ENCODE data around the gene NFXL1.
"Not testable (repeated sequence)": the region's sequence is repeated elsewhere in the genome, so short reads cannot be mapped to it uniquely, and the experiment has no call there.

NFXL1 gene

GRCh38 chr4:47914220-47914925, at the start of gene NFXL1:
Gene NFXL1, minus strand, starts transcription at chr4:47914583. Its CDS starts 380 bp downstream, at chr4:47914203.
- peak; percentile 95 to 96 for DNase-seq

GRCh38 chr4:47954677-47955076, 40.3 kb upstream of the NFXL1 start:
- DNase-seq, result no peak

- no peak for DNase-seq
Observed at GRCh38 chr4:47954245-47954644, 39.9 kb upstream of the NFXL1 start.

GRCh38 chr4:47945930-47946726, 31.7 kb upstream of the NFXL1 start:
- no peak for DNase-seq

GRCh38 chr4:47942081-47942819, 27.9 kb upstream of the NFXL1 start:
- no peak for DNase-seq

GRCh38 chr4:47939456-47939855, 25.1 kb upstream of the NFXL1 start:
- no peak for DNase-seq

- DNase-seq, result no peak
Observed at GRCh38 chr4:47936336-47936735, 22.0 kb upstream of the NFXL1 start.

- no peak for DNase-seq
Observed at GRCh38 chr4:47933840-47934239, 19.5 kb upstream of the NFXL1 start.

- DNase-seq, result no peak
Observed at GRCh38 chr4:47930971-47931804, 16.8 kb upstream of the NFXL1 start.

GRCh38 chr4:47929682-47930201, 15.4 kb upstream of the NFXL1 start:
- no peak for DNase-seq

GRCh38 chr4:47926667-47927258, 12.4 kb upstream of the NFXL1 start:
- peak; percentile 36 to 38 for DNase-seq

GRCh38 chr4:47923261-47923608, 8.9 kb upstream of the NFXL1 start:
- not testable (repeated sequence) for DNase-seq

GRCh38 chr4:47922436-47923260, 8.3 kb upstream of the NFXL1 start:
- not testable (repeated sequence) for DNase-seq

- not testable (repeated sequence) for DNase-seq
Observed at GRCh38 chr4:47917163-47917562, 2.8 kb upstream of the NFXL1 start.

- no peak for DNase-seq
Observed at GRCh38 chr4:47915378-47915777, 995 bp upstream of the NFXL1 start.

- no peak for DNase-seq
Observed at GRCh38 chr4:47914926-47915237, 499 bp upstream of the NFXL1 start.

- DNase-seq, result peak; percentile 28 to 40
Observed at GRCh38 chr4:47913861-47914219, 543 bp downstream of the NFXL1 start.

GRCh38 chr4:47913330-47913729, 1.1 kb downstream of the NFXL1 start:
- no peak for DNase-seq

GRCh38 chr4:47907089-47907646, 7.2 kb downstream of the NFXL1 start:
- no peak for DNase-seq

GRCh38 chr4:47899639-47900038, 14.7 kb downstream of the NFXL1 start:
- DNase-seq, result no peak

GRCh38 chr4:47891928-47892327, 22.5 kb downstream of the NFXL1 start:
- DNase-seq, result no peak
